Thymus (tissue), 11 donors: ENCODE results near the gene METTL4. TPM values are rescaled to one million over a fixed set of nuclear protein-coding genes. Genes with fewer than 3 reads are reported as not detected.
A peak's percentile ranks its signal among the peaks of the same experiment; 100 is the strongest.

Source experiments
- DNase-seq, 9 donors: peaks; one replicate each; pipeline ENCODE4 v3.0.0-alpha.2; 2013; ENCODE audit warnings: low spot score in 9 of 9, low read depth in 6 of 9, missing footprints in 1 of 9
- H3K27ac ChIP-seq, 2 donors: one replicate each; pipeline ENCODE4 v1.5.1; 2013; ENCODE audit warnings: control low read depth in 1 of 2, low read depth in 1 of 2, low read length in 1 of 2, mild to moderate bottlenecking in 1 of 2, moderate library complexity in 1 of 2
- H3K27me3 ChIP-seq, 2 donors: one replicate each; pipeline ENCODE4 v1.5.1; 2013; ENCODE audit warnings: low read length in 1 of 2; ENCODE audit not compliant: control insufficient read depth in 2 of 2, insufficient read depth in 1 of 2
- H3K36me3 ChIP-seq, 2 donors: one replicate each; pipeline ENCODE4 v1.5.1; 2013; ENCODE audit warnings: low read length in 1 of 2, mild to moderate bottlenecking in 1 of 2, moderate library complexity in 1 of 2; ENCODE audit not compliant: control insufficient read depth in 2 of 2, insufficient read depth in 2 of 2
- H3K4me1 ChIP-seq, 2 donors: one replicate each; pipeline ENCODE4 v1.5.1; 2013; ENCODE audit warnings: low read length in 2 of 2; ENCODE audit not compliant: control insufficient read depth in 2 of 2, insufficient read depth in 2 of 2
- H3K4me3 ChIP-seq, 2 donors: one replicate each; pipeline ENCODE4 v1.5.1; 2013; ENCODE audit warnings: low read length in 2 of 2, control low read depth in 1 of 2, mild to moderate bottlenecking in 1 of 2
- H3K9me3 ChIP-seq, 2 donors: one replicate each; pipeline ENCODE4 v1.5.1; 2013; ENCODE audit warnings: low read length in 1 of 2, mild to moderate bottlenecking in 1 of 2; ENCODE audit not compliant: control insufficient read depth in 2 of 2, insufficient read depth in 1 of 2
- WGBS: extraction: QIAGEN DNeasy Blood & Tissue Kit; methylation state at CpG from one replicate; pipeline ENCODE4 v1.1.7; 2013; 5-methylcytosine and 5-hydroxymethylcytosine counted together
- polyA plus RNA-seq: library from polyadenylated mRNA; stranded (reverse); fragments of 200-250 nt; gene quantifications from one replicate; pipeline ENCODE4 v1.2.3, GENCODE V29; 2013
- total RNA-seq: library from RNA; stranded (reverse); fragments of 120-200 nt; gene quantifications from one replicate; pipeline ENCODE4 v1.2.4, GENCODE V29; 2013
- donor health status: healthy.

Gene METTL4
- total and polyA plus RNA-seq, 2 donors, result 9.3 to 18.9 TPM

DNA sequence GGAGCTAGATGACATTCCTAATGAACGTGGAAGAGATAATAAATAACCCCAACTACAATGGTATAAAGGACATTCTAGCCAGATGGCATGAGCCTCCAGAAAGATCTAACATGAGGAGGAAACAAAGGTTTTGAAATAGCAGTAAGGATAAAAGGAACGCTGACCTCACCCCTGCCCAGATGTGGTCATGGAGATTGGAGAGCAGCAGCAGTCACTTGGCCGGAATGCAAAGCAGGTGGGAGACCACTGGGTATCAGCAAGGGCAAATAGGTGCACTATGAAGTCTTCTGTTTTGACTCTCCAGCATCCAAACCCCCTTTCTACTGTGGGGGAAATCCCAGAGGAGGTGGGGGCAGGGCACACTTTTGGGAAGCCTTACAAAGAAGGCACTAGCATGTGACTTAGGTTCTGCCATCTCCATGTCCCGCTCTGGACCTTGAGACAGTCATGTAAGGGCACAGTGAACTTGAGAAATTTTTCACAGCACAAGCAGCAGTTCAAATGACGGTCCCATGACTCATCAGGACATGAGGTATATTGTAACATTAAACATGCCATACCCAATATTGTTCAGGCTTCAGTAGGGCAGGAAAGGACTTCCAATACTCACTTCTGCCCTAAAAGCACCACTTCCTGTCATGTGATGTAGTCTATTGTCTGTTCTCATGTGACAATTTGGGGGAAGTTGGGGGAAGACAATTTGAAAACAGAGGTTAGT is 55.2 kb downstream of the METTL4 start:
- DNase-seq, result peak in 2 of 9 donors; percentile 4 to 15
- WGBS, result 93% methylated on average over 5 of the region's 5 CpGs

DNA sequence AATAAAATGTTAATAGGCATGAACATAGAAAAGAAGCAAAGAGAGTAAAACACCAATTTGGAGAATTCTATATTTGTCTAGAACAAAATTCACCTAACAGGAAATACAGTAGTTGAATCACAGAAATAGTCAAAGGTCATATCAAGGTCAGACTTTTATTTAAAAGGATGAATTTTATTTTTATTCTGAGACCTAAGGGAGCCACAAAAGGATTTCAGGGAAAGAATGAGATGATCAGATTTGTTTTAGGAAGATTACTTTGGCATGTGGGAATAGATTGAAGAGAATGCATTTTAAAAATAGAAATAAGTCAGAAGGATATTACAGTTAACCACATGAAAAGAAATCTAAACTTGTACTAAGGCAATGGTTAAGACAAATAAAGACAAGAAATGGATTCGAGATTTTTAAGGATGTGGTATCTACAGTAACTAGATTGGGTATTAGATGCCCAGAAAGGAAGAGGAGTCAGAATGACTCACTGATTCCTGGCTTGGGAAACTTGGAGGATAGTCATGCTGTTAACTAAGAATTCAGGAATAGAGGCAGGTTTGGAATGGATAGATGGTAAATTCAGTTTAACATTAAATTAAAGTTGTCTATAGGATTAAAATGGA is 56.0 kb downstream of the METTL4 start:
- Histone ChIP-seq H3K4me1 (no peaks in the 10 kb centered on the region), H3K4me3 (no peak overlapping the region), H3K9me3 (no peaks in the 10 kb centered on the region), H3K36me3 (no peaks in the 10 kb centered on the region), H3K27ac (no peak overlapping the region), H3K27me3 (no peaks in the 10 kb centered on the region)
- 21% methylated on average over 1 of the region's 1 CpG for WGBS
- DNase-seq, result no peak

More for the DNA sequence above, 55.2 kb downstream of the METTL4 start:
- Histone ChIP-seq H3K4me1 (no peaks in the 10 kb centered on the region), H3K27me3 (no peaks in the 10 kb centered on the region), H3K4me3 (no peak overlapping the region), H3K9me3 (no peaks in the 10 kb centered on the region), H3K27ac (no peak overlapping the region), H3K36me3 (no peaks in the 10 kb centered on the region)

DNA sequence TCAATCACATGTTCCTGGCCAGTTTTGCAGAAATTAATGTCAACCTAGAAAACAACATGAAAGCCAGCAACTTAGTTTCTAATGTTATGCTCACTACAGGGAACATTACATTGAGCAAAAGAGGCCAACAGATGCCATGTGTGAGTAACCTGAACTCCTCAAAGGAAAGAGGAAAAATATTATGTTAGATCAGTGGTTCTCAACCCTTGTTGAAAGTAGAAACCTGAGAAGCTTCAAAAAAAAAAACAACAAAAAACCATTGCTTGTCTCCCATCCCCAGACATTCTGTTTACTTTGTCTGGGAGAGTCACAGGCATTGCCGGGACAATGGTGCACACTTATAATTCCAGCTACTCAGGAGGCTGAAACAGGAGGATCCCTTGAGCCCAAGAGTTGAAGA is 57.7 kb downstream of the METTL4 start:
- Histone ChIP-seq H3K4me1 (no peaks in the 10 kb centered on the region), H3K27me3 (no peaks in the 10 kb centered on the region), H3K4me3 (no peak overlapping the region), H3K27ac (no peak overlapping the region), H3K9me3 (no peaks in the 10 kb centered on the region), H3K36me3 (no peaks in the 10 kb centered on the region)
- WGBS, result 90% methylated on average over 1 of the region's 1 CpG
- no peak for DNase-seq

DNA sequence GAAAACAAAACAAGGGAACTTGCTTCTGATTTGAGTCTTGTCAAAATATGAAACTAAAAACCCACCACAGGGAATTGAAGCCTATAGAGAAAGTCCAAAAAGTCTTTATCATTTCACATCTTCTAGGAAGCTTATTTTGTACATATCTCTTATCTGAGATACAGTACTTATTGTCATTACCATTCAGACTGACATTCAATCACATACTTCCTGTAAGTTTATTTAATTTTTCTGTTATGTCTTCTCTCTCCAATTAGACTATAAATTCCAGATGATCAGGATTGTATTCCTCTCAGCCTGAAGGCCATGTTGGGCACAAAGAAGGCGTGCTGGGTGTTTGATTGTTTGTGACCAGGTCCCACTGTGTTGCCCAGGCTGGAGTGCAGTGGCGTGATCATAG is 59.2 kb downstream of the METTL4 start:
- H3K4me3 ChIP-seq, result no peak overlapping the region
- no peaks in the 10 kb centered on the region for H3K36me3 ChIP-seq
- H3K9me3 ChIP-seq, result no peaks in the 10 kb centered on the region
- no peaks in the 10 kb centered on the region for H3K4me1 ChIP-seq
- DNase-seq, result no peak
- H3K27me3 ChIP-seq, result no peaks in the 10 kb centered on the region
- no peak overlapping the region for H3K27ac ChIP-seq
- WGBS, result 96% methylated on average over 2 of the region's 2 CpGs

DNA sequence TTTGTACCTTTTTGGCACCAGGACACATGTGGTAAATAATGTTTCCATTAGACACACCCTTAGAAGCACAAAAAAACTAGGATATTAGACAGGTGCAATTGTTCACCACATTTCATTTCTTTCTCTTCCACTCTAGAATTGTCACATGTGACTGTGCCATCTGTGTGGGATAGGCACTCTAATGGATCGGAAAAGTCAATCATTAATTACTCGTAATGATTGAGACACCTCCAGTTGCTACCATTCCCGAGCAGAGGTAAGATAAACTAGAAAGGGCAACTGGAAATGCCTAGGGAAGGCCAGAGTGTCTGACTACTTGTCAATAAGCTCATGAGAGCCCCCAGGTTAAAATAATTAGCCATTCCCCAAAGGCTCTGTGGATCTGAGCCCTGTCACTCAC is 59.9 kb downstream of the METTL4 start:
- H3K27me3 ChIP-seq, result no peaks in the 10 kb centered on the region
- H3K36me3 ChIP-seq, result no peaks in the 10 kb centered on the region
- H3K27ac ChIP-seq, result no peak overlapping the region
- WGBS, result over 99% methylated on average over 3 of the region's 3 CpGs
- no peak for DNase-seq
- H3K9me3 ChIP-seq, result no peaks in the 10 kb centered on the region
- H3K4me3 ChIP-seq, result no peak overlapping the region
- H3K4me1 ChIP-seq, result no peaks in the 10 kb centered on the region

DNA sequence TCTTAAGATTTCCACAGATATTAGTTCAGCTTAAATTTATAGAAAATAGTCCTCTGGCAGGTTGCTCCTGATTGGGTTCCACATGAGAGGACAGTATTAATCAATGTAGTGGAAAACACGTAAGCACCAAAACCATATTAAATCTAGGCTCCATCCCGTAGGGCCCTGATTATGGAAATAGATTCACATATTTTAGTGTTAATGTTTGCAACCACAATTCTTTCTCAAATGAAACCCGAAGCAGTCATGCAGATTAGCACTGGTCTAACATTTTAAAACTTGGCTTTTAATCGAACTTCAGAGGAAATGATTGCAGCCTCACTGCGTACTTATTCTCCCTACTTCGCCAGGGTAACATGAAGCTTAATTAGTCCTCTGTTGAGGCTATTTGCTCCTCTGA is 60.9 kb downstream of the METTL4 start:
- Histone ChIP-seq H3K27ac (no peak overlapping the region), H3K36me3 (no peaks in the 10 kb centered on the region), H3K27me3 (no peaks in the 10 kb centered on the region), H3K9me3 (no peaks in the 10 kb centered on the region), H3K4me3 (no peak overlapping the region), H3K4me1 (no peaks in the 10 kb centered on the region)
- no peak for DNase-seq
- WGBS, result 96% methylated on average over 6 of the region's 6 CpGs

DNA sequence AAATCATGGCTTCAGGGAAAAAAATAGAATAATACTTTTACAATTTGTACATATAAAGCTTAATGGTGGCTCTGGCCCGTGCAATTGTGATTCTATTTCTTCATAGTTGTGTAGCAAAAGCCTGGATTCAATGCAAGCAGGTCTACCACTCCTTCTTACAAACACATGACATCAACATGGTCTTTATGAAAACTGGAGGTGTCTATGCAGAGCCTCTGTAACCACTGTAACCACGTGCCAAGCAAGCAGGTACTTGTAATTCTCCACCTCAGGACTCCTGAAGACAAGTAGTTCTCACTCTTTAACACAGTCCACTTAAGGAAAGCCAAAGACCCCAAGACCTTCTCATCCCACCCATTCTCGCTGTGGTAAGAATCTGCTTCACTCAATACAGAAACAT is 62.6 kb downstream of the METTL4 start:
- Histone ChIP-seq H3K4me1 (no peaks in the 10 kb centered on the region), H3K27ac (no peak overlapping the region), H3K27me3 (no peaks in the 10 kb centered on the region), H3K9me3 (no peaks in the 10 kb centered on the region), H3K4me3 (no peak overlapping the region), H3K36me3 (no peaks in the 10 kb centered on the region)
- DNase-seq, result no peak
- WGBS, result 80% methylated on average over 3 of the region's 3 CpGs

DNA sequence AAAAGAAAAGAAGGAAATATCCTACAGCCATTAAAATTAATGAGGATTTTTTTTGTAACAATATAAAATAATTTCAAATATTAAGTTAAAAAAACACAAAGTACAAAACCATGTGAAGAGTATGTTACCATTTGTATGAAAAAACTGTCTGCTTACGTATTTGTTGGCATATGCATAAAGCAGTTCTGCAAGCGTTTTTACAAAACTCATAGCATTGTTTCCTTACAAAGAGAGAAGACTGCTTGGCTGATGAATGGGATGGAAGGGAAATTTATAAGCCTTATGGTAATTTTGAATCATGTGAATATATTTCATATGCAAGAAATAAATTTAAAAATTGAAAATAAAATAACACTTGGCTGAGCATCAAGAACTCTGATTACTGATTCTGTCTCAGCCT is 63.1 kb downstream of the METTL4 start:
- Histone ChIP-seq H3K9me3 (no peaks in the 10 kb centered on the region), H3K4me3 (no peak overlapping the region), H3K4me1 (no peaks in the 10 kb centered on the region), H3K27ac (no peak overlapping the region), H3K27me3 (no peaks in the 10 kb centered on the region), H3K36me3 (no peaks in the 10 kb centered on the region)
- WGBS, result 98% methylated on average over 2 of the region's 2 CpGs
- no peak for DNase-seq

DNA sequence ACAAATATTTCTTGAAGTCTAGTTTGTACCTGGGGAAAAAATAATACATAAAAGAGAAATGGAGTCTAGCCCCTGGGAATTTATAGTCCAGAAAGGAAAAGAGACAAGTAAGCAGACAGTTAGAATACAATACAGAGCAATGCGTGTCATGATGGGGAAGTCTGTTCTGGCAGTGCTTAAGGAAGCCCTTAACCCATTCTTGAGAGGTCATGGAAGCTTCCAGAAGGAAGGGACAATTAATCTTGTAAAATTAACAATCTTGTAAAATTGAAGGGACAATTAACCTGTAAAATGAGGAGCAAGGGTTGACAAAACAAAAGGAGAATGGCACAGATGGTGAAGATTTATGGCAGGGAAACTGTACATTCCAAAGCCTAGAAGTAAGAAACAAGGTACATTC is 66.7 kb downstream of the METTL4 start:
- H3K4me1 ChIP-seq, result no peaks in the 10 kb centered on the region
- DNase-seq, result no peak
- WGBS, result 89% methylated on average over 1 of the region's 1 CpG
- H3K27me3 ChIP-seq, result no peaks in the 10 kb centered on the region
- H3K9me3 ChIP-seq, result no peaks in the 10 kb centered on the region
- no peak overlapping the region for H3K4me3 ChIP-seq
- no peaks in the 10 kb centered on the region for H3K36me3 ChIP-seq
- H3K27ac ChIP-seq, result no peak overlapping the region
